ENCODE measurements around the gene INF2. TPM values are rescaled to one million over a fixed set of nuclear protein-coding genes. Genes with fewer than 3 reads are reported as not detected.

INF2 gene
- total RNA-seq, 1 experiment from 2014 or later: 58.3 TPM

GRCh38 chr14:104704252-104704651, 14.8 kb downstream of the INF2 start:
- Histone ChIP-seq H2AFZ (ENCODE audit: low read length) (no peak overlapping the region), H3K23me2 (ENCODE audit: insufficient read length, low read depth, low read length, poor library complexity, severe bottlenecking) (no peaks in the 10 kb centered on the region), H2BK12ac (ENCODE audit: insufficient read length, low read depth, low read length) (no peak overlapping the region), H3K18ac (ENCODE audit: insufficient read length, low read depth, low read length) (no peak overlapping the region), H3K56ac (ENCODE audit: insufficient read length, low read depth, low read length) (no peak overlapping the region), H2BK15ac (ENCODE audit: low read depth, low read length) (no peak overlapping the region), H3K27me3 (ENCODE audit: insufficient read depth, low read length) (no peaks in the 10 kb centered on the region), H4K91ac (ENCODE audit: insufficient read length, low read depth, low read length) (no peak overlapping the region), H3K9ac (ENCODE audit: extremely low read depth, insufficient read length, low read length) (no peak overlapping the region), H3K14ac (ENCODE audit: insufficient read depth, low read length) (no peak overlapping the region), H2BK5ac (ENCODE audit: insufficient read length, low read length) (no peak overlapping the region), H3K4me1 (ENCODE audit: insufficient read depth, low read length) (no peaks in the 10 kb centered on the region), H3K27ac (ENCODE audit: insufficient read length, low read depth, low read length) (no peak overlapping the region), H3K4me2 (ENCODE audit: insufficient read depth, insufficient read length, low read length) (no peak overlapping the region), H3K79me2 (ENCODE audit: insufficient read depth, low read length) (no peaks in the 10 kb centered on the region), H3T11ph (ENCODE audit: low read length) (no peak overlapping the region), H3K23ac (ENCODE audit: insufficient read length, low read depth, low read length) (no peak overlapping the region), H2BK120ac (ENCODE audit: low read depth, low read length, poor library complexity, severe bottlenecking) (no peak overlapping the region), H3K79me1 (ENCODE audit: insufficient read depth, low read depth, low read length, poor library complexity, severe bottlenecking) (no peaks in the 10 kb centered on the region), H2BK20ac (ENCODE audit: low read depth, low read length, poor library complexity, severe bottlenecking) (no peak overlapping the region), H2AK5ac (ENCODE audit: insufficient read length, low read length) (no peak overlapping the region), H3K9me3 (ENCODE audit: control insufficient read depth, low read depth, low read length) (no peaks in the 10 kb centered on the region), H3K4ac (ENCODE audit: low read depth, low read length) (no peak overlapping the region), H4K8ac (replicated peaks; ENCODE audit: insufficient read length, low read depth, low read length) (no peak overlapping the region), H4K20me1 (ENCODE audit: control insufficient read depth, insufficient read depth, insufficient read length) (no peaks in the 10 kb centered on the region), H4K5ac (ENCODE audit: insufficient read length, low read depth, low read length) (no peak overlapping the region)
- no peak for TF ChIP-seq CTCF (conservative IDR thresholded peaks at IDR 0.05)
- no peak for DNase-seq
- H3K9me3 Mint-ChIP-seq: peaks cover 7 to 12% of the 10 kb centered on the region in 2 experiments
- H3K27me3 Mint-ChIP-seq (ENCODE audit: low read depth): no peaks in the 10 kb centered on the region; the same call in 1 of the 2 replicates
- peaks cover 8 to 27% of the 10 kb centered on the region in 2 experiments for H3K4me1 Mint-ChIP-seq
- peaks cover 23 to 28% (median 24%) of the 10 kb centered on the region in 3 experiments for H3K36me3 Mint-ChIP-seq (ENCODE audit: insufficient read depth in 1 of 3, low read depth in 3 of 3)
- H3K27ac Mint-ChIP-seq: no peak overlapping the region
- no CpG with 5 or more reads among the region's 22 CpGs for WGBS (ENCODE audit: extremely low coverage, insufficient read length, low lambda C conversion rate)
- no peak overlapping the region for H3K4me3 Mint-ChIP-seq

Data from H9 (cell line).